ENCODE results near the gene PAM.

The PAM gene

GRCh38 chr5:102819634-102820033 lies 64.5 kb downstream of the PAM start:
- H3K36me3 Mint-ChIP-seq (ENCODE audit: low read depth): no peaks in the 10 kb centered on the region
- no peaks in the 10 kb centered on the region for H3K27me3 Mint-ChIP-seq (ENCODE audit: low read depth, poor library complexity)
- H3K27ac Mint-ChIP-seq: no peak overlapping the region
- no peaks in the 10 kb centered on the region for H3K9me3 Mint-ChIP-seq
- no peaks in the 10 kb centered on the region for H3K4me1 Mint-ChIP-seq
- no peak for DNase-seq
- no peak for TF ChIP-seq CTCF (IDR thresholded peaks at IDR 0.05)
- no peak overlapping the region for H3K4me3 Mint-ChIP-seq

GRCh38 chr5:102823441-102823874 lies 68.4 kb downstream of the PAM start:
- TF ChIP-seq CTCF (IDR thresholded peaks at IDR 0.05): no peak
- Mint-ChIP-seq H3K9me3 (peaks cover 2% of the 10 kb centered on the region), H3K36me3 (ENCODE audit: low read depth) (peaks cover 3% of the 10 kb centered on the region), H3K27ac (no peak overlapping the region), H3K27me3 (ENCODE audit: low read depth, poor library complexity) (no peaks in the 10 kb centered on the region), H3K4me3 (no peak overlapping the region), H3K4me1 (no peaks in the 10 kb centered on the region)
- DNase-seq: no peak

DNA sequence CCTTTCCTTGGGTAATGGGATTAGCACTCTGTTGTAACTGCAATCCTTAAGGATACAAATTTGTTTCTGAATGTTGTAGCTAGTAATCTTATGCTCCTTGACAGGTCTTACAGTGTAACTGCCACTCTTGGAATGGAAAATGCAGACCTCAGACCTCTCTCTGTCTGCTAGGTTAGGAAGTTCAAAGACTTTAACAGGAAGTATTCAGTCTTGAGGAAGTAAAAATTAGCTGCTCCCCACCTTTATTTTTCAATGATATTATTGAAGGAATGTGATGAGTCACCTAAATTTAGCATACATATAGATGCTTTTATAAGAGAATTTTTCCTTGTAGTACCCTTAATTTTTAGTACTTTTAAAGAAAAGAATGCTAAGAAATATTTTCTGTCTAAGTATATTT lies 71.5 kb downstream of the PAM start:
- Mint-ChIP-seq H3K36me3 (ENCODE audit: low read depth) (peaks cover 4% of the 10 kb centered on the region), H3K27me3 (ENCODE audit: low read depth, poor library complexity) (no peaks in the 10 kb centered on the region), H3K27ac (no peak overlapping the region), H3K4me3 (no peak overlapping the region), H3K4me1 (no peaks in the 10 kb centered on the region), H3K9me3 (peaks cover 4% of the 10 kb centered on the region)
- DNase-seq: no peak
- no peak for TF ChIP-seq CTCF (IDR thresholded peaks at IDR 0.05)

DNA sequence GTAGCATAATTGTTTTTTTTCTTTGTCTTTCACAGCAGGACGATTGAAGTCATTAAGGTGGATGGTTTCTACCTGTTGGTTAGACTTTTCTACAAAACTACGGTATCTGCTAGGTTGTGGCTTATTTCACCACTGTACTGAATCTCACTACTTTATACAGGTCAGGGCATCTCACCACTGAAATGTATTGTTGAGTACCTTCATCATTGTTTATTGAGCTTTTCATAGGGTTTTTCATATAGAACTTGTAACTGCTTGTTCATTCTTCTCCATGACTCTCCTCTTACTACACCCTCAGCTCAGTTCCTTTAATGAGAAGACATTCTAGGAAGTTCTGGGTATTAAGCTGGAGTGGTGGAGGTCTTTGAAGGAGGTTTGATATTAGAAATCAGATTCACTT lies 75.1 kb downstream of the PAM start:
- no peak for DNase-seq
- H3K4me3 Mint-ChIP-seq: no peak overlapping the region
- TF ChIP-seq CTCF (IDR thresholded peaks at IDR 0.05): no peak
- peaks cover 4% of the 10 kb centered on the region for H3K36me3 Mint-ChIP-seq (ENCODE audit: low read depth)
- H3K27ac Mint-ChIP-seq: no peak overlapping the region
- no peaks in the 10 kb centered on the region for H3K4me1 Mint-ChIP-seq
- no peaks in the 10 kb centered on the region for H3K27me3 Mint-ChIP-seq (ENCODE audit: low read depth, poor library complexity)
- peaks cover 4% of the 10 kb centered on the region for H3K9me3 Mint-ChIP-seq

- Mint-ChIP-seq H3K4me1 (no peaks in the 10 kb centered on the region), H3K27me3 (ENCODE audit: low read depth, poor library complexity) (no peaks in the 10 kb centered on the region), H3K4me3 (no peak overlapping the region), H3K36me3 (ENCODE audit: low read depth) (peaks cover 4% of the 10 kb centered on the region), H3K9me3 (peaks cover 4% of the 10 kb centered on the region), H3K27ac (no peak overlapping the region)
- DNase-seq: no peak
- TF ChIP-seq CTCF (IDR thresholded peaks at IDR 0.05): no peak
These were observed 77.3 kb downstream of the PAM start for GRCh38 chr5:102832445-102832844.

GRCh38 chr5:102833146-102833545 lies 78.0 kb downstream of the PAM start:
- Mint-ChIP-seq H3K4me1 (no peaks in the 10 kb centered on the region), H3K27me3 (ENCODE audit: low read depth, poor library complexity) (no peaks in the 10 kb centered on the region), H3K4me3 (no peak overlapping the region), H3K27ac (no peak overlapping the region), H3K36me3 (ENCODE audit: low read depth) (peaks cover 4% of the 10 kb centered on the region), H3K9me3 (peaks cover 4% of the 10 kb centered on the region)
- DNase-seq: no peak
- no peak for TF ChIP-seq CTCF (IDR thresholded peaks at IDR 0.05)

All from nephron progenitor cell (in vitro differentiated cells).